NCI-H2196 treated with DMSO at 0.1 percent for 48 hours (cell line): Measurements from ENCODE around the gene DCTD.

ENCODE experiments used
- DNase-seq: peaks from one replicate; lab custom pipeline; 2025; ENCODE audit not compliant: unreplicated experiment; lab: John Stamatoyannopoulos, UW

The DCTD gene

GRCh38 chr4:182893474-182894080, 23.6 kb downstream of the DCTD start:
- no peak for DNase-seq

DNA sequence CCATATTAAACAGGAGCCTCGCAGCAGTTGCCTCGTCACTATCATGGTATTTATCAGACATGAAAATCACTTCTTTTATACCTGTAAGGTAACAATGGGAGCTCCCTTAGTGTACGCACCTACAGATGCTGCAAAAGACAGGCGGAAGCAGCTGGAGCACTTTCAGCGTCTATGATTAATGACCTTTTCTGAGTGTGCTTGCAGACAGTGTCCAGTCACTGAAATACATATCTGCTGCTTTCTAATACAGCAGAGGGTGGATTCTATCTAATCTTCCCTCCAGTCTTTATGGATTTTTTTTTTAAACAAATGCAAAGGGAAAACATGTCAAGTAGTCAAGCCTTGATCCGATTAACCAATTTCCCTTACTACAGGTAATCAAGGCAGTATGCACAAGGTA, 24.1 kb downstream of the DCTD start:
- DNase-seq = no peak

- no peak for DNase-seq
These were observed 27.0 kb downstream of the DCTD start for GRCh38 chr4:182890202-182890601.

GRCh38 chr4:182888891-182889290, 28.3 kb downstream of the DCTD start:
- DNase-seq = no peak

- no peak for DNase-seq
These were observed 30.4 kb downstream of the DCTD start for GRCh38 chr4:182886768-182887167.

DNA sequence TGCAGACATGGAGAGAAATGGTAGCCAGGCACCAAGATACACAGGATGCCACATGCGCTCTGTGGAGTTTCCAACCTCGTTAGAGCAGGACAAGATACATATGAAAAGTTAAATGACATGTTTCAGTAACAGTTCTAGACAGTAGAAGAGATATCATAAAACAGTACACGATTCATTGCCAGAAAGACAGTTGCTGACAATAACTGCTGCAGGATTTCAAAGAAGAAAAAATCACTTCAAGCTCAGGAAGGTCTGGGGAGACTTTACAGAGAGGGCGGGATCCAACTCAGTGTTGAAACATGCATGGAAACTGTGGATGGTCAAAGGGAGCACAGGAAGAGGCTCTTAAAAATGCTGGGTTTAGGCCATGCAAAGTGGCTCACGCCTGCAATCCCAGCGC, 31.0 kb downstream of the DCTD start:
- no peak for DNase-seq

- DNase-seq = no peak
These were observed 31.5 kb downstream of the DCTD start for GRCh38 chr4:182885738-182886077.

- no peak for DNase-seq
These were observed 32.0 kb downstream of the DCTD start for GRCh38 chr4:182885022-182885737.

DNA sequence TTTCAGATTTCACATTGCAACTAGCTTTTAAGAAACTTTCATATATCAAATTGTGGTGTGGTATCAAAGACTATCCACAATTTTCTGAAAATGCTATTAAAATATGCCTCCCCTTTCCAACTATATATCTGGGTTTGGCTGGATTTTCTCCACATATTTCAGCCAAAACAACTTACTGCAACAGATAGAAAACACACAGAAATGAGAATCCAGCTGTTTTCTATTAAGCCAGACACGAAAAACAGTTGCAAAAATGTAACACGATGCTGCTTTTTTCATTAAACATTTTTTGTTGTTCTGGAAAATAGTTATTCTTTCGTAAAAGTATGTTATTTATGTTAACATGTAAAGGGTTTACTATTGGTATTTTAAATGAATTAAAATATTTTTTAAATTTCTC, 33.1 kb downstream of the DCTD start:
- no peak for DNase-seq

DNA sequence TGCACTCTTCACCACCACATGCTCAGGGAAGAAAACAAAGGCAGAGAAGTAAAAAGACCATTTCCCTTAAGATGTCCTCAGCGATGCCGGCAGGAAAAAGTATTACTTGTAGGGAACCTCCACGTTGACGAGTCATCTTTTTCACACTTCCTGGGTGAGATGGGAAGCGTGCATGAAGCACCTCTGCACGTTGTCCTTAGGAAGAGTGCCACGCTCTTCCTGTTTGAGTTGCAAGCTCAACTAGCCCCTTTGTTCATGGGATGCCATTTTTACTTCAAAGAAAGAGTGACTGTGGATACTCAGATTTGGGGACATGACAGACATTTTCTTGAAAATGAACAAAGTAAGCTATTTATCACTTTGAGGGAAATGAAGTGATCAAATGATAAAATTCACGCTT, 33.8 kb downstream of the DCTD start:
- DNase-seq = no peak

GRCh38 chr4:182881914-182882313, 35.3 kb downstream of the DCTD start:
- DNase-seq = peak; percentile 43

DNA sequence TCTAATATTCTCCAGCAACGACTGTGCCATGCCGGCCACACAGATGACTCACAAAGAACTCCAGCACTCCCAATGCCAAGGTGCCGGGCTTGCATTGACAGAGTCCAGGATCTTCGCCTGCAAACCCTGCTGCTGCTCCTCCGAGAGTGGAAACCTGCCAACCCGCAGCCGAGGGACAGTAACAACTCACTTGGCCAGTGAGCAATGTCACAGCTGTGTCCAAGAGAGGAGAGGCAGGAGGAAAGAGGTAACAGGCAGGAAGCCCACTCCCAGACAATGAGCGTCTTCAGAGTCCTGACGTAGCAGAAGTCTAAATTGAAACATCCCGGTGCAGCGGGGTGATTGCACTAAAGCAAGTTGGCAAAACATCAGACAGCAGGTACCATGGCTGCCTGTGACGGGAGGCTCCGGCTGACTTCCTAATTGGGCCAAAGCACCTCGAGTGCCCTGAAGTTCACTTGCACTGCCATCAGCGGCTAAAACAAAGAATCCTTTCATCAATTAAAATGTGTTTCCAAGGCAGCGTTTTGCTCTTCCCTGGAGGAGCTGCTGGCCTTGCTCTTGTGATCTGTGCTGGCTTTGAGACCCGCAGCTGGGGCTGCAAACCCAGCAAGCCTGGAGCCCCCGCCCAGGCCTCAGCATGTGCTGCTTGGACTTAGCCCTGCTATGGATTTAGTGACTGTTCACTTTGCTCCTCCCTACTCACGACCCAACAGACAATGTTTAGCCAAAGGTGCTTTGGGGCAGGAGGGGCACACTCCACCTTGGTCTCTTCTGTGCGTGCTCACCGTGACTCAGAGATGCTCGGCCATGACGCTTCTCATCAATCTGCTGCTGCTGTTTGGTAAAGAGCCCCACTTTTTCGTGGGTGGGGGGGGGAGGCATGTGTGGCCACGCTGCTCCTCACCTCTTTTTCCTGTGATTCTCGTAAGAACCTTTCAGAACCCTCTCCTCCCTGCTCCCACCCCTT, 36.5 kb downstream of the DCTD start:
- no peak for DNase-seq

DNA sequence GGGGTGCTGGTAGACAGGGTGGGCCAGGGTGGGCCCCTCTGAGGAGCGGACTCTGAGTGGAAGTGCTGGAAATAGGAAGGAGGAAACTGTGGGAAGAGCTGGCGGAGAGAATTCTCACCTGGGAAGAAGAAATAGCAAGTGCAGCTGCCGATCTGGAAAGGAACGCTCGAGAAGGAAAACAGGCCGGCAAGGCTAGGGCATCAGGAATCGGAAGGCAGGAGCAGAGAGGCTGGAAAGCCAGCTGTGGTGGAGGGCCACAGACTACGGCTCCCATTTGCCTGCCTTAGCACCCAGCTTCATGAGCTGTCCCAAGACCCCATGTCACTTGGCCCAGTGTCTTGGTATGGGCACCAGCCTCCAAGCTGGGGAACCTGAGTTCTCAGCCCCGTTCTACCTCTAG, 37.3 kb downstream of the DCTD start:
- DNase-seq = no peak

DNA sequence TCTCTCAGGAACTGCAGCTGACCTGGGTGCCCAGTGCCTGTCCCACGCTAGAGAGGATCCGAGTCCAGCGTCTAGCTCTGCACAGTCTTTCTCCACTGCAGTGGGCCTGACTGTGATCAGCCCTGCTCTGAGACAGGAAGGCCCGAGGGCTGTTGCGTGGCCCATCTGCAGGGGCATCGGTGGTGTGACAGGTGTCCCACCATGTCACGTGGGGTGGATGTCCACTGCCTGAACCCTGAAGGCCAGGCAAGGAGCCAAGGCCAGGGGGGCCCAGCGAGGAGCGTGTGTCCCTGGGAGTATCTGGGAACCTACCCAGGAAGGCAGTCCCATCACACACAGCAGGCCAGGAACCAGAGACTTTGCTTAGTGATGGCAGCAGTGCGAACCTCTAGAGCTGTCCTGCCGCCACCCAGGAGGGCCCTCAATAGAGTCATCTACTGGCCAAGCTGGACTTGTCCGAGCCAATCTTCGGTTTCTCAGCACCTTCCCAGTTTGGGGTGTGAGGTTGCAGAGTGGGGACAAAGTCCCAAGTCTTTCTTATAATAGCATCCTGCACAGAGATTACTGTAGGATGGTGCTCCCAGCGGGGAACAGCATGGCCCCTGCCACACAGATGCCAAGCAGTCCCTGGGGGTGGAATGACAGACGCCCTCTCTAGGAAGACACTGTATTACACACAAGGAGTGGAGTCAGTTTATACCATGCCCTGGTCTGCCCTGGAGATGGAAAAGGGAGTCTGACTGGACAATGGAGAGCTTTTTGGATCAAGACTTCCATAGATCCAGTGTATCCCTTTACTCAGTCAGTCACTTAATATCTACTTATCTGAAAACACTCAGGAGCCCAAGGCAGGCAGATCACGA, 38.3 kb downstream of the DCTD start:
- DNase-seq = no peak

GRCh38 chr4:182877326-182877883, 39.8 kb downstream of the DCTD start:
- DNase-seq = no peak

- DNase-seq = no peak
These were observed 40.8 kb downstream of the DCTD start for GRCh38 chr4:182876427-182876826.

- no peak for DNase-seq
These were observed 41.5 kb downstream of the DCTD start for GRCh38 chr4:182875453-182876405.

GRCh38 chr4:182874797-182875345, 42.3 kb downstream of the DCTD start:
- no peak for DNase-seq

- DNase-seq = no peak
These were observed 42.9 kb downstream of the DCTD start for GRCh38 chr4:182874304-182874751.
